Urinary bladder (tissue), 4 donors: ENCODE measurements around the gene STRBP. TPM values are rescaled to one million over a fixed set of nuclear protein-coding genes. Genes with fewer than 3 reads are reported as not detected.
"Not testable (repeated sequence)": the region's sequence is repeated elsewhere in the genome, so short reads cannot be mapped to it uniquely, and the experiment has no call there.

Experiments
- DNase-seq: peaks from one replicate; pipeline ENCODE4 v3.0.0-alpha.2; 2015; ENCODE audit errors: extremely low spot score
- H3K27ac ChIP-seq: one replicate; pipeline ENCODE4 v1.5.1; 2013; ENCODE audit warnings: low read depth, mild to moderate bottlenecking, moderate library complexity
- H3K36me3 ChIP-seq: one replicate; pipeline ENCODE4 v1.6.1; 2013; ENCODE audit warnings: mild to moderate bottlenecking, moderate library complexity; ENCODE audit not compliant: insufficient read depth
- H3K4me1 ChIP-seq: one replicate; pipeline ENCODE4 v1.6.1; 2013; ENCODE audit warnings: mild to moderate bottlenecking, moderate library complexity; ENCODE audit not compliant: insufficient read depth
- H3K4me3 ChIP-seq: one replicate; pipeline ENCODE4 v1.5.1; 2013; ENCODE audit warnings: low read depth, low read length
- WGBS: extraction: QIAGEN DNeasy Blood & Tissue Kit; methylation state at CpG from one replicate; pipeline ENCODE4 v1.1.7; 2013; 5-methylcytosine and 5-hydroxymethylcytosine counted together
- polyA plus RNA-seq: library from polyadenylated mRNA; stranded (reverse); fragments of 200-250 nt; gene quantifications from one replicate; pipeline ENCODE4 v1.2.3, GENCODE V29; 2013
- total RNA-seq: library from RNA; depleted of rRNA; stranded (reverse); fragments of >200 nt; gene quantifications from one replicate; pipeline ENCODE4 v1.2.3, GENCODE V29; 2014
- donor health status: healthy with polysubstance abuse.
- donor health status: healthy.

Gene STRBP
- total and polyA plus RNA-seq, 2 donors, result 6.8 to 17.1 TPM

DNA sequence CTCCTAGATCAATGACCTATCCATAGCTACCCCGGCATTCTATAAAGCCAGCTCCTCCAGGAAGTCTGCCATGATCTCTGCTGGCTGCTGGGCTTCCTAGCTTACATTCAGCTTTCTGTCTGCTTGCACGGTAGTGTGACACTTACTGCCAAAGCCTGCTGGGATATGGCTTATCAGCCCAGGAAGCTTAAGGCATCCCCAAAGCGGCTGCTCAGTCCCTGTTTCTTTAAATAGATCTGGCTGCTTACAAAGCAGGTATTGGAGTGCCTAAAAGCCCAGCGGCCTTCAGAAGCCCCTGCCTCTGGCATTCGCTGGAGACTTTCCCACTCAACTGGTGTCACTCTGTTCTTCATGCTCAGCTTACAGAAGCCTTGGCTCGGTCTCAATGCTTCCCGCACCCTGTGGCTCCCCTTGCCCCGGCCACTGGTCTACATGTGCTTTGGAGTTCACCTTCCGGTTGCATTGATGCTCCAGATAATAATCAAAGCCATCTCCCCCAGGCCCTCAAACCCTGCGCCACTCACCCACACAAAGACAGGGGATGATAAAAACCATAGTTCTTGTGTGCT is 31.3 kb upstream of the STRBP start:
- Histone ChIP-seq H3K4me3 (no peak overlapping the region), H3K27ac (no peak overlapping the region), H3K36me3 (no peaks in the 10 kb centered on the region), H3K4me1 (no peaks in the 10 kb centered on the region)
- WGBS, result 40% methylated on average over 10 of the region's 10 CpGs
- no peak for DNase-seq

DNA sequence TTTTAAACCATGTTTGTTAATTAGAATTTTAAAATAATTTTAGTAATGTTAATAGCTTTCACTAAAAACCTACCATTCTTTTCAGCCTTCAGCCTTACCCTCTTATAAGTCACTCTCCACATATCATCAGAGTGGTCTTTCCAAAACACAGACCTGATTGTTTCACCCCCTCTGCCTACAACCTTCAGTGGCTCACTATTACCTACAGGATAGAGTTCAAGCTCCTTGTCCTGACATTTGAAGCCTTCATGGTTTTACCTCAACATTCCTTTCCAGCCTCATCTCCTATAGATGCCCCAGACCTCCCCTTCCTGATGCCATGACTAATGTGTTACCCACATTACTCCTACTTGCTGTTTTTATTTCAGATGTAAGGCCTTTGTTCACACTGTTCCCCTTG is 27.8 kb upstream of the STRBP start:
- H3K4me3 ChIP-seq, result no peak overlapping the region
- DNase-seq, result no peak
- H3K27ac ChIP-seq, result no peak overlapping the region
- no peaks in the 10 kb centered on the region for H3K4me1 ChIP-seq
- H3K36me3 ChIP-seq, result no peaks in the 10 kb centered on the region

DNA sequence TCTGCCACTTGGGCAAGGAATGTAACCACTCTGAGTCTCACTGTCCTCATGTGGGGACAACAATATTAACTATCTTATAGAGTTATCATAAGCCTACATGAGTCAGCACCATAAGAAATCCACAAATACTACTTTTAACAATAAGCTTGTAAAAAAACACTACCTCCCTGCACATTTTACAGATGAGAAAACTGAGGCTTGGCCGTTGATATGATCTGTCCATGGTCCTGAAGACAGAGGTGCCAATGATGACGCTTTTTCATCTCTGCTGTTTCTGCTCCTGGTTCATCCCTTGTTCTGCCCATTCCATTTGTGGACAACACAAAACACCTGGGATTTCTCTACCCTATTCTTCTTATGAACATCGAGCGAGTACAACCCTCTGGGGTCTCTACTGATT is 23.4 kb upstream of the STRBP start:
- H3K4me1 ChIP-seq, result no peaks in the 10 kb centered on the region
- no peak overlapping the region for H3K27ac ChIP-seq
- no peak for DNase-seq
- H3K36me3 ChIP-seq, result no peaks in the 10 kb centered on the region
- no peak overlapping the region for H3K4me3 ChIP-seq
- 86% methylated on average over 4 of the region's 4 CpGs for WGBS

DNA sequence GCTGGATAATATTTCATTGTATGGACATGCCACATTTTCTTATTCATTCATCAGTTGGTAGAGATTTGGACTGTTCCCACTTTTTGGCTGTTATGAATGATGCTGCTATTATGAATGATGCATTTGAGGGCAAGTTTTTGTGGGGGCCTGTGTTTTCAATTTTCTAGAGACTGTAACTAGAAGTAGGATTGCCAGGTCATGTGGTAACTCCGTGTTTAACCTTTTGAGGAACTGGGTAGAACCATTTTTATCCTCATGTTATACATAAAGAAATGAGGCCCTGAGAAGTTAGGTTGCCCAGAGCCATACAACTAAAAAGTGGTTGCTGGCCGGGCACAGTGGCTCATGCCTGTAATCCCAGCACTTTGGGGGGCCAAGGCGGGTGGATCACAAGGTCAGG is 22.4 kb upstream of the STRBP start:
- no peaks in the 10 kb centered on the region for H3K4me1 ChIP-seq
- DNase-seq, result no peak
- 82% methylated on average over 3 of the region's 3 CpGs for WGBS
- no peak overlapping the region for H3K27ac ChIP-seq
- no peaks in the 10 kb centered on the region for H3K36me3 ChIP-seq
- H3K4me3 ChIP-seq, result no peak overlapping the region

DNA sequence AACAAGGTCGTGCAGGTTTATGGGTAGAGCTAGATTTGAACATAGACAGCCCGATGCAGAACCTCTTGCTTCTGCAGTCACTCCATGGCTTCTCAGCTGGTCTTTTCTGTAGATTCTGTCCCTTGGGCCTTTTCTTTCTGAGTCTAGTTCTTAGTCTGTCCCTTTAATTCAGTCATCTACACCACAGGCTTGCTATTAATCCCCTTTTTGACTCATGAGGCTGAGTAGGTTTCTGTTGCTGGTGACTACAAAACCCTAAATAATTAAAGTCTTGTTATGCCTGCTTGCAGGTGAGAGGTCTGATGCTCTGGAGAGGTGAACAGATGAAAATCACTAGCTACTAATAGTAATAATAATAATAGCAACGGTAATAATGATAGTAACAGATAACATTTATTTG is 19.3 kb upstream of the STRBP start:
- no peak overlapping the region for H3K27ac ChIP-seq

GRCh38 chr9:123286324-123286723 is 17.9 kb upstream of the STRBP start:
- no peak for DNase-seq
- no peaks in the 10 kb centered on the region for H3K4me1 ChIP-seq
- no peak overlapping the region for H3K4me3 ChIP-seq
- no peak overlapping the region for H3K27ac ChIP-seq
- H3K36me3 ChIP-seq, result no peaks in the 10 kb centered on the region
- 85% methylated on average over 1 of the region's 1 CpG for WGBS

More for the DNA sequence above, 19.3 kb upstream of the STRBP start:
- Histone ChIP-seq H3K4me1 (no peaks in the 10 kb centered on the region), H3K36me3 (no peaks in the 10 kb centered on the region), H3K4me3 (no peak overlapping the region)
- WGBS, result 79% methylated on average over 3 of the region's 3 CpGs
- no peak for DNase-seq

DNA sequence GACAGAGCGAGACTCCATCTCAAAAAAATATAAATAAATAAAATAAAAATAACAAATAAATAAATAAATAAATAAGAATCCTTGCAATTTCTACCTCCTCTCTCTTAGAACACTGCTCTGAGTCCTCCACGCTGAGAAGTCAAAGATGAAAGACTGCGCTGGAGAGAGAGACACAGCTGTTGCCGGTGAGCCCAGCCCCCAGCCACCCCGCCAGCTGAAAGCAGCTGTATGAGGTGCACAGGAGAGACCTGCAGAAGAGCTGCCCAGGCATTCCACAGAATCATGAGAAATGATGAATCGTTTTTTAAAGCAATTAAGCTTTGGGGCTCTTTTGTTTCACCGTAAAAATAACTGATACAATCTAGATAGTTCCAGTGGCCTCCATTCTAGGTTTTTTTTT is 16.3 kb upstream of the STRBP start:
- DNase-seq, result no peak
- H3K4me3 ChIP-seq, result no peak overlapping the region
- no peaks in the 10 kb centered on the region for H3K36me3 ChIP-seq
- H3K4me1 ChIP-seq, result no peaks in the 10 kb centered on the region
- WGBS, result 61% methylated on average over 7 of the region's 7 CpGs
- H3K27ac ChIP-seq, result no peak overlapping the region

DNA sequence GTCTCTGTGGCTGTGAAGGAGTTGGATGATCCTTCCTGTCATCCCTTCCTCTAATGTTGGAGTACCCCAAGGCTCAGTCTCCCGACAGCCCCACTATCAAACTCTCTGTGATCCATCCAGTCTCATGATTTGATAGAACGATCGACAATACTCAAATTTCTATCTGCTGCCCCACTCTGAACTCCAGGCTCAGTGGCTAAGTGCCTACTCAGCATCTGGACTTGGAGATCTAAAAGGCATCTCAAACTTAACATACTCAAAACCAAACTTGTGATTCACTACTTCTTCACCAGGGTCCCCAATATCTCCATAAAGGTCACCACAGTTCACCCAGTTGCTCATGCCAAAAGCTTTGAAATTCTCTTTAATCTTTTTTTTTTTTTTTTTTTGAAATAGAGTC is 15.1 kb upstream of the STRBP start:
- no peak overlapping the region for H3K4me3 ChIP-seq
- WGBS, result 92% methylated on average over 3 of the region's 3 CpGs
- no peak overlapping the region for H3K27ac ChIP-seq
- no peaks in the 10 kb centered on the region for H3K4me1 ChIP-seq
- no peaks in the 10 kb centered on the region for H3K36me3 ChIP-seq
- DNase-seq, result no peak

DNA sequence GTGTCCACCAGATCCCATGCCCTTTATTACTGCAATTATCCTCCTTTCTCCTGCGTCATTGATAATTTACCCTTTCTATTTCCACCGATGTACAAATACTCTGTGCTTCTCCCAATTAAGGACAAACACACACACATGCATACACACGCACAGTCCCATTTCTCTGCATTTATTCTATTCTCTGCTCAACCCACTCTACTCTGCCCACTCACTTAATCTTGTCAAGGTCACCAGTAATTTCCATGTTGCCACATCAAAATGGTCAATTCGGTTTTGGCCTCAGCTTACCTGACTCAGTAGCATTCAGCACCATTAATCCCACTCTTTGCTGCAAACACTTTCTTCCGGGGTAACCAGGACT is 14.6 kb upstream of the STRBP start:
- Histone ChIP-seq H3K27ac (no peak overlapping the region), H3K36me3 (no peaks in the 10 kb centered on the region), H3K4me1 (no peaks in the 10 kb centered on the region), H3K4me3 (no peak overlapping the region)
- 83% methylated on average over 5 of the region's 5 CpGs for WGBS
- no peak for DNase-seq

- DNase-seq, result no peak
- Histone ChIP-seq H3K4me1 (no peaks in the 10 kb centered on the region), H3K4me3 (no peak overlapping the region), H3K27ac (no peak overlapping the region), H3K36me3 (no peaks in the 10 kb centered on the region)
- 44% methylated on average over 10 of the region's 10 CpGs for WGBS
Measured at GRCh38 chr9:123282362-123283047, 14.1 kb upstream of the STRBP start.

- no peak for DNase-seq
- WGBS, result 67% methylated on average over 9 of the region's 9 CpGs
- Histone ChIP-seq H3K27ac (no peak overlapping the region), H3K36me3 (no peaks in the 10 kb centered on the region), H3K4me3 (no peak overlapping the region), H3K4me1 (no peaks in the 10 kb centered on the region)
Measured at GRCh38 chr9:123281659-123282350, 13.4 kb upstream of the STRBP start.

DNA sequence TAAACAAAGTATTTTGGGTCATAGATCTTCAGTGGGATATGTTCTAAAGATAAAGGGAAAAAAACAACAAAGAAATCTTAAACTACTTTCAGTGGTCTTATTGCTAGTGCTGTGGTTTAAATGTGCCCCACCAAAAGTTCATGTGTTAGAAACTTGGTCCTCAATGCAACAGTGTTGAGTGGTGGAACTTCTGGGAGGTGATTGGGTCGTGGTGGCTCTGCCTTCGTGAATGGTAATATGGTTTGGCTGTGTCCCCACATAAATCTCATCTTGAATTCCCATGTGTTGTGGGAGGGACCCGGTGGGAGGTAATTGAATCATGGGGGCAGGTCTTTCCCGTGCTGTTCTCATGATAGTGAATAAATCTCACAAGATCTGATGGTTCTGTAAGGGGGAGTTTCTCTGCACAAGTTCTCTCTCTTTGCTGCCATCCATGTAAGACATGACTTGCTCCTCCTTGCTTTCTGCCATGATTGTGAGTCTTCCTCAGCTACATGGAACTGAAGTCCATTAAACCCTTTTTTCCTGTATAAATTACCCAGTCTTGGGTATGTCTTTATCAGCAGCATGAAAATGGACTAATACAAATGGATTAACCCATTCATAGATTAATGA is 10.6 kb upstream of the STRBP start:
- H3K27ac ChIP-seq, H3K4me3 ChIP-seq, H3K36me3 ChIP-seq, H3K4me1 ChIP-seq, DNase-seq: not testable (repeated sequence)
- WGBS, result 81% methylated on average over 4 of the region's 4 CpGs

DNA sequence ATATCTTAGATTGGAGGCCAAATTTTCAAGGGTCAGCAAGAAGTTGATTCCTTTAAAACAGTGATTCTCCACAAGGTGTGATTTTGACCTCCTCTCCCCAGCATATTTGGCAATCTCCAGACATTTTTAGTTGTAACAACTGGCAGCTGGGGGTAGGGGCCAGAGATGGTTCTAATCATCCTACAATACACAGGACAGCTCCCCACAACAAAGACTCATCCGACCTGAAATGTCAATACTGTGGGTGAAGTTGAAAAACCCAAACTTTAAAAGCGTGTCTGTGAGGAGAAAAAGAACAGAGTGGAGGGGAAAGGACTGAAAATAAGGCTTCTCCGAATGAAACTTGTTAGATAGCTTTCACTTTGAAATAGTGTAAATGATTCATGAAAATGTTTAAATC is 10.0 kb upstream of the STRBP start:
- H3K4me1 ChIP-seq, result no peaks in the 10 kb centered on the region
- H3K27ac ChIP-seq, result no peak overlapping the region
- no peak overlapping the region for H3K4me3 ChIP-seq
- DNase-seq, result no peak
- 80% methylated on average over 3 of the region's 3 CpGs for WGBS
- H3K36me3 ChIP-seq, result no peaks in the 10 kb centered on the region

DNA sequence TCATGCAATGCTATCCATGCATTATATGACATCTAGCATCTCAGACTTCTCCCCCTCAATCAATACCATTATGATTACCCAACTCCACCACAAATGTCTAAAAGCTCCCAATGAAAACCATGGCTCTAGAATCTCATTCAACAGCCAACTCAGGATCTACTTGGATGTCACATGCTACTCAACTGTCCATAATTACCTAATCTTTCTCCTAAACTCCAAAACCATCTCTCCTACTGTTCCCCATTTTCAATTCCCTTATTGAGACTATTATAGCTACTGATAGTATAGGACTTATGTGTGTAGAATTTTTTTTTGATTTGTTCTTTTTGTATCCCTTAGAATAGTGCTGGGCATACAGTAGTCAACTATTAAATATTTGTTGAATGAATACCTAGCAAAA is 8.2 kb upstream of the STRBP start:
- Histone ChIP-seq H3K4me3 (no peak overlapping the region), H3K27ac (no peak overlapping the region), H3K36me3 (no peaks in the 10 kb centered on the region), H3K4me1 (no peaks in the 10 kb centered on the region)
- no peak for DNase-seq
